Epidermal melanocyte (primary cell): Measurements from ENCODE around the gene CEP164.

ENCODE experiments used
- DNase-seq: peaks from one replicate; pipeline ENCODE4 v3.0.0; 2011; ENCODE audit warnings: low spot score; ENCODE audit not compliant: insufficient read length

The CEP164 gene

GRCh38 chr11:117418737-117419481 lies 91.3 kb downstream of the CEP164 start:
- DNase-seq, result no peak

- DNase-seq, result no peak
Observed at GRCh38 chr11:117419482-117420142, 92.0 kb downstream of the CEP164 start.

- no peak for DNase-seq
Observed at GRCh38 chr11:117420143-117420485, 92.5 kb downstream of the CEP164 start.

GRCh38 chr11:117420598-117420997 lies 92.9 kb downstream of the CEP164 start:
- DNase-seq, result no peak

- no peak for DNase-seq
Observed at GRCh38 chr11:117421041-117421440, 93.4 kb downstream of the CEP164 start.

- DNase-seq, result no peak
Observed at GRCh38 chr11:117421476-117421875, 93.8 kb downstream of the CEP164 start.

- DNase-seq, result no peak
Observed at GRCh38 chr11:117423046-117423575, 95.5 kb downstream of the CEP164 start.

- DNase-seq, result no peak
Observed at GRCh38 chr11:117424781-117425180, 97.1 kb downstream of the CEP164 start.

GRCh38 chr11:117425679-117426296 lies 98.1 kb downstream of the CEP164 start:
- DNase-seq, result no peak

GRCh38 chr11:117426297-117426685 lies 98.6 kb downstream of the CEP164 start:
- DNase-seq, result peak; percentile 82

GRCh38 chr11:117426941-117427340 lies 99.3 kb downstream of the CEP164 start:
- no peak for DNase-seq

- no peak for DNase-seq
Observed at GRCh38 chr11:117427356-117427874, 99.8 kb downstream of the CEP164 start.

GRCh38 chr11:117428186-117428855 lies 100.7 kb downstream of the CEP164 start:
- DNase-seq, result no peak

- no peak for DNase-seq
Observed at GRCh38 chr11:117428856-117429229, 101.2 kb downstream of the CEP164 start.

GRCh38 chr11:117430293-117430955 lies 102.8 kb downstream of the CEP164 start:
- no peak for DNase-seq

GRCh38 chr11:117431436-117431835 lies 103.8 kb downstream of the CEP164 start:
- DNase-seq, result no peak

- DNase-seq, result no peak
Observed at GRCh38 chr11:117433717-117434116, 106.1 kb downstream of the CEP164 start.

- no peak for DNase-seq
Observed at GRCh38 chr11:117434481-117434880, 106.8 kb downstream of the CEP164 start.

GRCh38 chr11:117435326-117435725 lies 107.7 kb downstream of the CEP164 start:
- DNase-seq, result no peak

GRCh38 chr11:117437041-117437790 lies 109.6 kb downstream of the CEP164 start:
- no peak for DNase-seq

- DNase-seq, result no peak
Observed at GRCh38 chr11:117437791-117438130, 110.1 kb downstream of the CEP164 start.
